ENCODE results near the gene TBRG4.
A peak's percentile ranks its signal among the peaks of the same experiment; 100 is the strongest.

The TBRG4 gene

DNA sequence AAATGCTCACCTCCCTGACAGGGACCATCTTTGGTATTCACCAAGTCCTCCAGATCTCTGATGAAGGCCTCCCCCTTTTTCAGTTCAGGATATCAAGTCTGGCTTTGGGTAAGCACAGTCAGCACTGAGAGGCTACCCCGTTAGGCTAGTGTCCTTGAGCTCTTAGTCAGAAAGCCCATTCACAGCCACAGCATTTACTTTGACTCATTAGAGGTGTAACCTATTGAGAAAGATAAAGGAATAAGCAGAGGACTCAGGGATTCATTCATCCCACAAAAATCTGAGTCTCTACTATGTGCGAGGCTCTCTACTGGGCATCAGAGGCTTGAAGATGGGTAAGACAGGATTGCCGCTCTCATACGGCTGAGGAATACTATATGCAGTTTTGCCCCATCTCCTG is 32.1 kb upstream of the TBRG4 start:
- no peak for DNase-seq

DNA sequence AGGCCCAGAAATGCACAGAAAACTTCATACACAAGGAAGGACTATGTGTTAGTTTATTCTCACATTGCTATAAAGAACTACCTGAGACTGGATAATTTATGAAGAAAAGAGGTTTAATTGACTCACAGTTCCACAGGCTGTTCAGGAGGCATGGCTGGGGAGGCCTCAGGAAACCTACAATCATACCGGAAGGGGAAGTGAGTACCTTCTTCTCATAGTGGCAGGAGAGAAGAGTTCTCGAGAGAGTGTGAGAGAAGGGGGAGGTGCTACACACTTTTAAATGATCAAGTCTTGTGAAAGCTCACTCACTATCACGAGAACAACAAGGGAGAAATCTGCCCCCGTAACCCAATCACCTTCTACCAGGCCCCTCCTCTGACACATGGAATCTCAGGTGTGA is 29.3 kb upstream of the TBRG4 start:
- DNase-seq: no peak

GRCh38 chr7:45138433-45139267 is 27.2 kb upstream of the TBRG4 start:
- no peak for DNase-seq

- DNase-seq: peak in 4 of 5 donors; percentile 43 to 76 (median 52)
These were observed 24.9 kb upstream of the TBRG4 start for GRCh38 chr7:45136106-45137060.

DNA sequence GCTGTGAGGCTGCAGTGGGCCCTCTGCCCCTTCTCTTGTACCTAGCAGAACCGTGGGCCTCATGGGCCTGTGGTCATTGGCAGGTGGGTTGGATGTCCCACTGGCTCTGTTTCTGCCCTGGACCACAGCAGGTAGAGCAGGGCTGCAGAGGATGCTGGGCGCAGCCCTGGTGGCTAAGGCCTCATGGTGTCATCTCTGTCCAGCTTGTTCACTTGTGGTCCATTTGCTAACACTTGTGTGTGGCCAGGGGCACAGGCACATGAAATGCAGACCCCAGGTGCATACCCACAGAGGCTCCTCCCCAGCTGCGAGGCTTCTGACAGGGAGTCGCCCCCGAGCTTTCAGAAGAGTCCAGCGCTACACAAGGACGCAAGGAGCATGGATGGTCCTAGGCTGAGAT is 22.4 kb upstream of the TBRG4 start:
- no peak for DNase-seq

DNA sequence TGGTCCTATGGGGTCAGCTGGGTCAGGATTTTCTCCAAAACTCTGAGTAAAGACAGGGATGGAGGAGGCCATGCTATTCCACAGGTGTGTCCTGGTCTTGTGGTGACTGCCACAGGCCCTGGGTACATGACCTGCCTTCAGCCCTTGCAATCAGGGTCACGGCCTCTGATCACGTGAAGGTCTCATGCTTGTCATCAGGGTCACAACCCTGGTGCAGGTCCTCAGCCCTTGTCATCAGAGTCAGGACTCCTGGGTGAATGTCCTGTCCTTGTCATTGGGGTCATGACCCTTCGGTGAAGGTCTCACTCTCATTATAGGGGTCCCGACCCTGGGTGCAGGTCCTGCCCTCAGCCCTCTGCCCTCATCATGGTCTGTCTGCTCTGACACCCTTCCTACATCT is 21.9 kb upstream of the TBRG4 start:
- no peak for DNase-seq

DNA sequence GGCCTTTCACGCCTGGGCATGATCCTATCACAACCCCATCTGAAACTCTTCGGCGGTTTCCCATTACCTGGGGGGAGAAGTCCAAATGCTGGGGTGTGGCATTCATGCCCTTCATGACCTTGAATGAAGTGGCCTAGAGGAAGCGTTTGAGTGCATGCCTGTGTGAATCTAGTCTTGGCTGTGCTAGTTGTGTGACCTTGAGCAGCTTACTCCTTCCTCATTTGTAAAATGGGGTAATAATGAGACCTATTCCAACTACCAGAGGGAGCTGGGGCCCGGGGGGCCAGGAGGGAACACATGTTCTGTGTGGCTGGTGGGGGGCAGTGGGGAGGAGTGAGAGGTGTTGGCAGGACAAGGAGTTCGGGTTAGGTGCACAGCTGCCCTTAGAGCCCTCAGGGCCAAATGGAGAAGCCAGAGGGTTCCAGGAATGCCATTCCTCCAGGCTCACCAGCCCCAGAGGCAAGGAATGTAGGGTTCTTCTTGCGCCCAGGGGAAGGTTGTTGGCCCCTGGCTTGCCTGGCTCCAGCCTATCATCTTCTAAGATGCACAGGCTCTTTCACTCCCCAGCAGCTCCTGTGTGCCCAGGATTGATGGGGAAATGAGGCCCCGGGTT is 21.3 kb upstream of the TBRG4 start:
- no peak for DNase-seq

DNA sequence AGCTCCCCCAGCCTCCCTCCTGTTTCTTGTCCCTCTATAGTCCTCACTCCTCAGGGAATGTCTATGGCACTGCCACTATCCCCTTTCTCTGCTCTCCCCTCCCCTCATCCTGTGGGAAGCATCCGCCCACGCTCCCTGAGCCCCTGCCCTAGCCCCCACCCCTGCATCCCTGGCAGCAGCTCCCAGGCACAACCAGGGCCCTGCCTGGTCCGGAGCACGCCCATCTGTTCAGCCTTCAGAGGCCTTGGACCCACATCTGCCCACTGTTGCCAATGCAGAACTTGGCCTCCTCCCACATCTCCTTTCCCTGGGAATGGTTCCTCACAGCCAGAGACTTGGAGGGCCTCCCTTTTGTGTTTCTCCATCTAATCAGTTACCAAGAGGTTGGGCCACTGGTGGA is 20.4 kb upstream of the TBRG4 start:
- DNase-seq: no peak

- DNase-seq: no peak
These were observed 19.4 kb upstream of the TBRG4 start for GRCh38 chr7:45130910-45131309.

DNA sequence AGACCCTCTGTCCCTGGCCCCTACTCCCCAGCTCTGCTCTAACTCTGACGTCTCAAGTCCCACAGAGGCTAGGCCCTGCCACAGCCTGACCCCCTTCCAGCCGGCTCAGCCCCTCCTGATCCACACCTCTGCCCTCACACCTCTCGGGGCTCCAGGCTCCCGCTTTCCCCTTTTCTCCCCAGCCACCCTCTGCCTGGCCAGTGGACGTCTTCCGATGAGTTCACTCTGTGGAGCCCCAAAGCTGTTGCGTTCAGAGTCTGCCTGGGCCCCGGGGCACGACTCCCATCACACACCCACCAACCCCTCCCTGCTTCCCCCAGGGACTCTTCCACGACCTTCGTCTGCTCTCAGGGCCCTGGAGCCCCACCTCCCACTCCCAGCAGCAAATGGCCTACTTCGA is 18.4 kb upstream of the TBRG4 start:
- DNase-seq: no peak

DNA sequence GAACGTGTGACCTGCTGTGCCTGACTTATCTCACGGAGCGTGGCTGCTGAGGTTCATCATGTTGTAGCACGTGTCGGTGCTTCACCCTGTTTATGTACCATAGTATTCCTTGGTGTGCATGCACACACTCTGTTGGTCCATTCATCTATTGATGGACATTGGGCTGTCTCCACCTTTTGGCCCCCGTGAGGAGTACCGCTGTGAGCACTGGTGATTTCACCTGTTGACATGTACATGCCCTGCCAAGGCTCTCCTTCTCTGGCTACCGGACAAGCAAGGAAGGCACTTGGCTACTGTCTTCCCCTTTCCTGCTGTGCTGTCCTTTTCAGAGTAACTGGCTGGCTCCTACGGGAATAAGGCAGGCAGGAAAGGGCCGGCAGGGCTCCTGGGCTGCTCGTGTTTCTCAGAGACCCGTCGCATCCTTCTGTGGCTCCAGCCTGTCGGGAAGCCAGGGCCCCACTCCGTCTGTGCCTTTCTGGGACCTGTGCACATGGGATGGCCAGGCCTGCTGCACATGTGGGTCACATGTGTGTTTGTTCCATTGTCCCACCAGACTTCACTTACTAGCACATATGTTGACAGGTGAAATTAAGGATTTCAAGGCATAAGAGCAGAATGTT is 17.8 kb upstream of the TBRG4 start:
- no peak for DNase-seq

GRCh38 chr7:45126920-45127319 is 15.4 kb upstream of the TBRG4 start:
- DNase-seq: no peak

DNA sequence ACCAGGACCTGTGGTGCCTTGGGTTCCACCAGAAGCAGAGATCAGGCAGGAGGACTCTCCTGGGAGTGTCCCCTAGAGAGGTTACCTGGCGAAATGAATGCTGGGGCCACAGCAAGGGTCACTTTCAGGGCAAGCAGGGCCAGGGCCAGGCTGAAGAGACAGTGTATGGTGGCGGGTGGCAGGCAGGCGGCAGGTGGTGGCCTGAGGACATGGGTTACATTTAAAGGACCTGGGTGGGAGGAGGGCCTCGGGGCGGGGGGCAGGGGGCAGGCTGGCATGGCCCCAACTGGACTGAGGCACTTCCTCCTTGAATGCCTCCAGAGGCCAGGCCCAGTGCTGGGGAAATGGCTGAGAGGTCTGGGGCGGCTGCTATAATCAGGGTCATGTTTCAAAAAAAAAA is 14.7 kb upstream of the TBRG4 start:
- no peak for DNase-seq

- DNase-seq: no peak
These were observed 13.9 kb upstream of the TBRG4 start for GRCh38 chr7:45125193-45125904.

GRCh38 chr7:45123913-45124710 is 12.6 kb upstream of the TBRG4 start:
- DNase-seq: no peak

- peak in 1 of 5 donors; percentile 67 for DNase-seq
These were observed 11.7 kb upstream of the TBRG4 start for GRCh38 chr7:45122975-45123860.

DNA sequence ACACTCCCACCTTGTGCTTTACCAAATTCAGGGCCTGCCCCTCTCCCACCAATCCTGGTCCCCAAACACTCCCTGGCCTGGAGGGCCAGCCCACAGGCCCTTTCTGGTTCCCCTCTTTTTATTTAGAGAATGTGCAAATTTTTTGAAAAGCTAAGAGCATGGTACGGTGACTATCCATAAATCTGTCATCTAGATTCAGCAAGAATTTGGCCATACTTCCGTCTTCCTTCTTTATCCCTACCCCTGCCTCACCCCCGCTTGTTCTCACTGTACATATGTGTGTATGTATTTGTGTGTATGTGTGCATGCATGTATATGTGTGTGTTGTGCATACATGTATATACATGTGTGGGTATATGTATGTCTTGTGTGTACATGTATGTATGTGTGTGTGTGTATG is 8.1 kb upstream of the TBRG4 start:
- DNase-seq: no peak

- no peak for DNase-seq
These were observed 7.4 kb upstream of the TBRG4 start for GRCh38 chr7:45118889-45119331.

GRCh38 chr7:45118292-45118691 is 6.8 kb upstream of the TBRG4 start:
- no peak for DNase-seq

GRCh38 chr7:45117582-45117981 is 6.1 kb upstream of the TBRG4 start:
- DNase-seq: no peak
